Left ventricle myocardium inferior (tissue), 1 donor: ENCODE results near the gene SLC4A2. TPM values are rescaled to one million over a fixed set of nuclear protein-coding genes. Genes with fewer than 3 reads are reported as not detected.
"Not testable (repeated sequence)": the region's sequence is repeated elsewhere in the genome, so short reads cannot be mapped to it uniquely, and the experiment has no call there.

Source experiments
- DNase-seq: peaks from one replicate; pipeline ENCODE4 v3.0.0-alpha.2; 2020
- H3K27ac ChIP-seq: fragments of 200-600 bp; replicated peaks from 2 replicates; pipeline ENCODE4 v1.8.0; 2021
- H3K27me3 ChIP-seq: fragments of 200-600 bp; 2 replicates; pipeline ENCODE4 v1.8.0; 2021; ENCODE audit warnings: low read depth
- H3K36me3 ChIP-seq: fragments of 200-600 bp; 2 replicates; pipeline ENCODE4 v1.8.0; 2021
- H3K4me1 ChIP-seq: fragments of 200-600 bp; 2 replicates; pipeline ENCODE4 v1.8.0; 2021
- H3K4me3 ChIP-seq: fragments of 200-600 bp; 2 replicates; pipeline ENCODE4 v1.8.0; 2021; ENCODE audit warnings: mild to moderate bottlenecking, moderate library complexity
- H3K9me3 ChIP-seq: fragments of 200-600 bp; replicated peaks from 2 replicates; pipeline ENCODE4 v1.8.0; 2021
- intact Hi-C: fragments of 100-400 bp; cut with micrococcal nuclease; formaldehyde crosslinking; loops from one replicate; pipeline ENCODE4 v1.11.0; 2022
- long read RNA-seq: library from polyadenylated mRNA; unstranded; transcript quantifications from one replicate; pipeline ENCODE4 v2.0.0, GENCODE V29; 2021
- total RNA-seq: library from RNA; stranded (reverse); fragmentation: NEBNext Ultra II Directional; extraction: Animal tissue kit (Norgen Biotek cat#: 25700); gene quantifications from one replicate; pipeline ENCODE4 v1.2.1, GENCODE V29; 2021
- TF ChIP-seq, protein P1 (sequence below): fragments of 200-600 bp; IDR thresholded peaks from 2 replicates; pipeline ENCODE4 v1.8.0; 2021; ENCODE audit warnings: antibody characterized with exemption, mild to moderate bottlenecking, borderline replicate concordance
- donor health status: DM: no; HTN: yes; CAD: no; lungs with severe emphysema.

SLC4A2 gene, protein sequence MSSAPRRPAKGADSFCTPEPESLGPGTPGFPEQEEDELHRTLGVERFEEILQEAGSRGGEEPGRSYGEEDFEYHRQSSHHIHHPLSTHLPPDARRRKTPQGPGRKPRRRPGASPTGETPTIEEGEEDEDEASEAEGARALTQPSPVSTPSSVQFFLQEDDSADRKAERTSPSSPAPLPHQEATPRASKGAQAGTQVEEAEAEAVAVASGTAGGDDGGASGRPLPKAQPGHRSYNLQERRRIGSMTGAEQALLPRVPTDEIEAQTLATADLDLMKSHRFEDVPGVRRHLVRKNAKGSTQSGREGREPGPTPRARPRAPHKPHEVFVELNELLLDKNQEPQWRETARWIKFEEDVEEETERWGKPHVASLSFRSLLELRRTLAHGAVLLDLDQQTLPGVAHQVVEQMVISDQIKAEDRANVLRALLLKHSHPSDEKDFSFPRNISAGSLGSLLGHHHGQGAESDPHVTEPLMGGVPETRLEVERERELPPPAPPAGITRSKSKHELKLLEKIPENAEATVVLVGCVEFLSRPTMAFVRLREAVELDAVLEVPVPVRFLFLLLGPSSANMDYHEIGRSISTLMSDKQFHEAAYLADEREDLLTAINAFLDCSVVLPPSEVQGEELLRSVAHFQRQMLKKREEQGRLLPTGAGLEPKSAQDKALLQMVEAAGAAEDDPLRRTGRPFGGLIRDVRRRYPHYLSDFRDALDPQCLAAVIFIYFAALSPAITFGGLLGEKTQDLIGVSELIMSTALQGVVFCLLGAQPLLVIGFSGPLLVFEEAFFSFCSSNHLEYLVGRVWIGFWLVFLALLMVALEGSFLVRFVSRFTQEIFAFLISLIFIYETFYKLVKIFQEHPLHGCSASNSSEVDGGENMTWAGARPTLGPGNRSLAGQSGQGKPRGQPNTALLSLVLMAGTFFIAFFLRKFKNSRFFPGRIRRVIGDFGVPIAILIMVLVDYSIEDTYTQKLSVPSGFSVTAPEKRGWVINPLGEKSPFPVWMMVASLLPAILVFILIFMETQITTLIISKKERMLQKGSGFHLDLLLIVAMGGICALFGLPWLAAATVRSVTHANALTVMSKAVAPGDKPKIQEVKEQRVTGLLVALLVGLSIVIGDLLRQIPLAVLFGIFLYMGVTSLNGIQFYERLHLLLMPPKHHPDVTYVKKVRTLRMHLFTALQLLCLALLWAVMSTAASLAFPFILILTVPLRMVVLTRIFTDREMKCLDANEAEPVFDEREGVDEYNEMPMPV
- total RNA-seq: 62.9 TPM
- long read RNA-seq, full-length matches to known transcripts: 98 of 146 reads
- long read RNA-seq, partial matches to known transcripts: 34 of 146 reads
- long read RNA-seq, other reads (novel, unspliced or antisense): 14 of 146 reads

GRCh38 chr7:151059367-151060112 lies at the start of gene SLC4A2:
SLC4A2 (plus strand) TSS chr7:151059589; CDS start chr7:151061988, 2,399 bp downstream.
- TF ChIP-seq, protein P1, sequence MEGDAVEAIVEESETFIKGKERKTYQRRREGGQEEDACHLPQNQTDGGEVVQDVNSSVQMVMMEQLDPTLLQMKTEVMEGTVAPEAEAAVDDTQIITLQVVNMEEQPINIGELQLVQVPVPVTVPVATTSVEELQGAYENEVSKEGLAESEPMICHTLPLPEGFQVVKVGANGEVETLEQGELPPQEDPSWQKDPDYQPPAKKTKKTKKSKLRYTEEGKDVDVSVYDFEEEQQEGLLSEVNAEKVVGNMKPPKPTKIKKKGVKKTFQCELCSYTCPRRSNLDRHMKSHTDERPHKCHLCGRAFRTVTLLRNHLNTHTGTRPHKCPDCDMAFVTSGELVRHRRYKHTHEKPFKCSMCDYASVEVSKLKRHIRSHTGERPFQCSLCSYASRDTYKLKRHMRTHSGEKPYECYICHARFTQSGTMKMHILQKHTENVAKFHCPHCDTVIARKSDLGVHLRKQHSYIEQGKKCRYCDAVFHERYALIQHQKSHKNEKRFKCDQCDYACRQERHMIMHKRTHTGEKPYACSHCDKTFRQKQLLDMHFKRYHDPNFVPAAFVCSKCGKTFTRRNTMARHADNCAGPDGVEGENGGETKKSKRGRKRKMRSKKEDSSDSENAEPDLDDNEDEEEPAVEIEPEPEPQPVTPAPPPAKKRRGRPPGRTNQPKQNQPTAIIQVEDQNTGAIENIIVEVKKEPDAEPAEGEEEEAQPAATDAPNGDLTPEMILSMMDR: peak; percentile 60
- intact Hi-C loops: no loop called here
- Histone ChIP-seq H3K4me3 (peak within 1 kb of the TSS; percentile 93), H3K36me3 (peaks cover 6% of the 10 kb centered on the region), H3K4me1 (peaks cover 69% of the 10 kb centered on the region), H3K9me3 (no peaks in the 10 kb centered on the region), H3K27ac (peak within 1 kb of the TSS; percentile 97), H3K27me3 (no peaks in the 10 kb centered on the region)
- peak; percentile 86 for DNase-seq

DNA sequence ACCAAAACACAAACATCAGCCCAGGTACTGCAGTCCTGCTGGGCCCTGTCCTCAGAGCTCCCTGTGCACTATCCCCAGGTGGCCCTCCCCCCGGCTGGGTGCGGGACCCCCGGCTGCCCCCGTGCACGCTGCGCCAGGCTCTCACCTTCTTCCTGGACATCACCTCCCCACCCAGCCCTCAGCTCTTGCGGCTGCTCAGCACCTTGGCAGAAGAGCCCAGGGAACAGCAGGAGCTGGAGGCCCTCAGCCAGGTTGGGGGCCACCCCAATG lies 49.4 kb upstream of the SLC4A2 start:
- H3K4me1 ChIP-seq: peaks cover 85% of the 10 kb centered on the region
- intact Hi-C loops: no loop called here
- no peaks in the 10 kb centered on the region for H3K9me3 ChIP-seq
- H3K4me3 ChIP-seq: no peak overlapping the region
- peaks cover 4% of the 10 kb centered on the region for H3K36me3 ChIP-seq
- H3K27ac ChIP-seq: no peak overlapping the region
- no peak for DNase-seq
- H3K27me3 ChIP-seq: peaks cover 18% of the 10 kb centered on the region
- TF ChIP-seq, protein P1: no peak

GRCh38 chr7:151010307-151011096 lies 48.9 kb upstream of the SLC4A2 start:
- peaks cover 19% of the 10 kb centered on the region for H3K27me3 ChIP-seq
- no peak for DNase-seq
- TF ChIP-seq, protein P1: no peak
- intact Hi-C loops: no loop called here
- no peaks in the 10 kb centered on the region for H3K36me3 ChIP-seq
- peaks cover 88% of the 10 kb centered on the region for H3K4me1 ChIP-seq
- H3K9me3 ChIP-seq: no peaks in the 10 kb centered on the region
- no peak overlapping the region for H3K4me3 ChIP-seq
- H3K27ac ChIP-seq: peak overlapping the region; percentile 27

GRCh38 chr7:151011097-151011409 lies 48.3 kb upstream of the SLC4A2 start:
- TF ChIP-seq, protein P1: no peak
- Histone ChIP-seq H3K9me3 (no peaks in the 10 kb centered on the region), H3K4me1 (peaks cover 88% of the 10 kb centered on the region), H3K4me3 (no peak overlapping the region), H3K36me3 (no peaks in the 10 kb centered on the region), H3K27ac (peak overlapping the region; percentile 27), H3K27me3 (peaks cover 24% of the 10 kb centered on the region)
- intact Hi-C loops: no loop called here
- DNase-seq: no peak

- DNase-seq, H3K27ac ChIP-seq, intact Hi-C loops, H3K4me3 ChIP-seq, H3K9me3 ChIP-seq, H3K36me3 ChIP-seq: not testable (repeated sequence)
- Histone ChIP-seq H3K27me3 (peaks cover 25% of the 10 kb centered on the region), H3K4me1 (peaks cover 82% of the 10 kb centered on the region)
These were observed 47.8 kb upstream of the SLC4A2 start for GRCh38 chr7:151011616-151012015.
